Activated naive CD4-positive, alpha-beta T cell treated with Interleukin-2 at 50 U/mL for 16 hours (primary cell): ENCODE results near the gene NMB.
"Not testable (repeated sequence)": the region's sequence is repeated elsewhere in the genome, so short reads cannot be mapped to it uniquely, and the experiment has no call there.

ENCODE experiments used
- DNase-seq: peaks from one replicate; pipeline ENCODE4 v3.0.0-alpha.2; 2020

NMB gene

GRCh38 chr15:84654689-84655453, 3.1 kb downstream of the NMB start:
- peak; percentile 80 for DNase-seq

GRCh38 chr15:84653910-84654688, 3.9 kb downstream of the NMB start, which contains the start of gene WDR73:
Gene WDR73 (minus strand): TSS chr15:84654283. CDS start chr15:84654274, 9 bp downstream.
- peak; percentile 97 for DNase-seq

DNA sequence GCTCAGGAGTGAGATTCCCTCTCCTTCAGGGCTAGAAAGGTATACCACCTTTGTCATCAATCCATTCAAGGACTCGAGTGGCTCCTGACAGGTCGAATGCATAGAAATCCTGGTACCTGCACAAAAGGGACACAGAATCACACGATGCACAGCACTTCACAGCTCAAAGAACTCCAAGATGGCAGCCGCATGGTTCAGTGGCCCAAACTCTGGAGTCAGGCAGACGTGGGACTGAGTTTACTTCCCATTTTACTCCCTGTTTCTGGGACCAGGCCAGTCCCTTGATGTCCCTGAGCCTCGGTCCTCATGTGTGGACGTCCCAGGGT, 4.5 kb downstream of the NMB start:
- no peak for DNase-seq

- no peak for DNase-seq
These were observed 8.3 kb downstream of the NMB start for GRCh38 chr15:84649706-84650105.

DNA sequence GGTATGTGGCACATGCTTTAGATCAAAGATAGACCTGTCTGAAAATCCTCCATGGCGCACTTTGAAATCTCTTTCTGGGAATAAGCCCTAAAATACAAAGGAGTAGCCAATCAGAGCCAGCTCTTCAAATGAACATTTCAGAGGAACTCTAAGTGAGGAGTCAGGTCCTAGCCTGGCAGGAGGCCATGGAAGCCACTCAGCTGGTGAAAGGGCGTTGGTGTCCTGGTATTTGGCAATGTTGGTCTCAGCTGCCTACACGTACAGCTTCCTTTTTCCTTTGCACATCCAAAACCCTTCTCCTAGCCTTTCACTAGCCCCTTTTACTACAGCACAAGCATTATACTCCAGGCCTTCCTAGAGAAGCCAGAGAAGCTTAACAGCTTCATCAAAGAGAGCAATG, 9.5 kb downstream of the NMB start:
- no peak for DNase-seq

DNA sequence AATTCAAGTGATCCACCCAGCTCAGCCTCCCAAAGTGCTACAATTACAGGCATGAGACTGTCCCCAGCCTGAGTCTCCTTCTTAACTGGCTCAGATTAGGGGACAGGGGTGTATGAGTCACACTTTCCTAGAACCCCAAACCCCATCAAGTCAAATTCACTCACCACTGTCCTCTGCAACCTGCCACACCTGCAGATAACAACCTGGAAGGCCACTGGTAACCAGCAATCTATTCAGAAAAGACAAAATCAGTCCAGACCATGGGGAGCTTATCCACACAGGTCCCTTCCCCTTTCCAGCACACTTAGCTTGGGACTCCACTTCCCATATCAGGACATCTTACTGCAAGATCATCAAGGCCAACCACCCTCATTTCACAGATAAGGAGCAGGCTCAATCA, 10.3 kb downstream of the NMB start:
- DNase-seq: no peak

GRCh38 chr15:84645997-84646396, 12.0 kb downstream of the NMB start:
- no peak for DNase-seq

DNA sequence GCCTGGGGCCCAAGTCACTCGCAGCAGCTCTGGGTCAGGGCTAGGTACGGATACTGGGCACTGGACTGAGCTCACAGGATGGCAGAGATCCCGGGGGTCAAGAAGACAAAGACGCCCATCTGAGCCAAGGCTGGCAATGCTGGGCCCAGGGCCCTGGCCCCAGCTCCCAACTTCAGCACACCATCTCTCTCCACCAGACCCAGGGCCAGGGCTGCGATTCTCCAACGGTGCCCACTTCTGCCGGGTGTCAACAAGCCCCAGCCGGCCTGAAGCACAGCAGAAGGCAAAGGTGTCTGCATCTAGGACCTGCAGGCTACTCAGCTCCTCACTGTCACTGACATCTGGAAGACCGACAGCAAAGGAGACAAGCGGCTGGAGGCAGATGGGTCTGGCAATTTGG, 12.5 kb downstream of the NMB start:
- no peak for DNase-seq

DNA sequence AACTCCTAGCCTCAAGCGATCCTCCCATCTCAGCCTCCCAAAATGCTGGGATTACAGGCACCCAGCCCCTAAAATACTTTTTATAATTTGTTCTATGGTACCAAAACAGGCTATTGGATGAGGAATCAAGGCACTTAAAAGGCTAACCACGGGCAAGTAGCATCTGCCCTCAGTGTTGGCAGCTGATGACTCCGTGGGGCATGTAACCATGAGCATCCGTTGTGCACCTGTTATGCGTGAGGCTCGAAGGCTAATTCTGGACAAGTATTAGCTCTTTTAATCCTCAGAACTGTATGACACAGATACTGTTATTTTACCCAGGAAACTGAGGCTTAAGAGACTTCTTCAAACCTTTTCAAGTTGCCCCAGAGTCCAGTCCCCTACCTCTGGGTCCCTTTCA, 14.2 kb downstream of the NMB start:
- DNase-seq: no peak

- not testable (repeated sequence) for DNase-seq
These were observed 15.4 kb downstream of the NMB start for GRCh38 chr15:84642640-84643039.

DNA sequence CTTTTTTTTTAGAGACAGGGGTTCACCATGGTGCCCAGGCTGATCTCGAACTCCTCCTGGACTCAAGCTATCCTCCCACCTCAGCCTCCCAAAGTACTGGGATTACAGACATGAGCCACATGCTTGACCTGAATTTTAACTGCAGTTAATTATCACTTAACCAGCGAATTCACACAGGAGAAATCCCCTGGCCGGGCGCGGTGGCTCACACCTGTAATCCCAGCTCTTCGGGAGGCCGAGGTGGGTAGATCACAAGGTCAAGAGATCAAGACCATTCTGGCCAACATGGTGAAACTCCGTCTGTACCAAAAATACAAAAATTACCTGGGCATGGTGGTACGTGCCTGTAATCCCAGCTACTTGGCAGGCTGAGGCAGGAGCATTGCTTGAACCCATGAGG, 16.1 kb downstream of the NMB start:
- DNase-seq: not testable (repeated sequence)

DNA sequence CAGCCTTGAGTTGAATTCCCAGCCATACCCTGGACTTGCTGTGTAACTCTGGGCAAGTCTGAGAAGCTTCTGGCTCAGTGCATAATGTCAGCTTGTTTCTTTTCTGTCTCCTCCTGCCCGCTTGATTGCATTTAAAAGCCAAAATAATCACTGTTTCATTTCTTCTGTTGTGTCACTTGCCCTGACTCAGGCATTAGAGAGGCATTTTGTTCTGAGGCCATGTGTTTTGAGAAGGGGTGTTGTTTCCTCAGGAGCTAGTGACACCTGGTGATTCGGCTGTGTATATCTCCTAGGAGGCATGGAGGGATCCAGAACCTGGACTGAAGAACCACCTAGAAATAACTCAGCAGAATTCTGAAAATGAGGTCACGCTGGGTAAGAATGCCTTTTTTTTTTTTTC, 19.9 kb downstream of the NMB start:
- no peak for DNase-seq

- no peak for DNase-seq
These were observed 23.7 kb downstream of the NMB start for GRCh38 chr15:84634228-84634837.

- DNase-seq: peak; percentile 77
These were observed 24.4 kb downstream of the NMB start for GRCh38 chr15:84633311-84634227.

- no peak for DNase-seq
These were observed 26.2 kb downstream of the NMB start for GRCh38 chr15:84631706-84632272.

DNA sequence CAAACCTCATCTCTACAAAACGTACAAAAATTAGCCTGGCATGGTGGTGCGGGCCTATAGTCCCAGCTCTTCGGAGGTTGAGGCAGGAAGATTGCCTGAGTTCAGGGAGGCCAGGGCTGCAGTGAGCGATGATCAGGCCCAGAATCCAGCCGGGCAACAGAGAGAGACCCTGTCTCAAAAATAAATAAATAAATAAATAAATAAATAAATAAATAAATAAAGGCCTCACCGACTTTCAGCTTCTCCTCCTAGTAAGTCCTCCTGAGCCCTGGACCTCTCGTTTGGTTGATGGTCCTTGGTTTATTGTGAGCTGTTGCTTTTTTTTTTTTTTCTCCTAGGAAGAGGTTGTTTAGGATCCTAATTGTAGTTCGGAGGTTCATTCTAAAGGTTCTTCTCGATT, 29.0 kb downstream of the NMB start:
- no peak for DNase-seq

GRCh38 chr15:84625123-84625522, 32.9 kb downstream of the NMB start:
- no peak for DNase-seq

DNA sequence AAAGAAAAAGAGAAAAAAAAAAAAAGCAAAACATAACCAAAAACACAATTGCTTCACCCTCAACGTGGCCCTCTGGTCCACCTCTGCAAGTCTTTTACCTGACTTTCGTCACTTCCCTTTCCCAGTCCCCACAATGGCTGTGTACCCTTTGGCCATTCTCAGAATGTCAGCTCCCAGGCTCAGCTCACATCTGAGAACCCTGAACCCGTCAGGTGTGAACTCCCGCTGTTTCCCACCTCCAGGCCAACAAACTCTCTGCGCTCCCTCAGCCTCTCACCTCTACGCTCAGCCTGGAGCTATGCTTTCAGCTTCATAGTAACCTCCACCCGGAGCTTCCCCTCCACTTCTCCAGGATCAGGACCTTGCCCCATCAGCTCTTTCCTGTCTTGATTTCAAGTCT, 33.6 kb downstream of the NMB start:
- no peak for DNase-seq

GRCh38 chr15:84621358-84621979, 36.5 kb downstream of the NMB start:
- no peak for DNase-seq

- no peak for DNase-seq
These were observed 37.4 kb downstream of the NMB start for GRCh38 chr15:84620626-84621025.

DNA sequence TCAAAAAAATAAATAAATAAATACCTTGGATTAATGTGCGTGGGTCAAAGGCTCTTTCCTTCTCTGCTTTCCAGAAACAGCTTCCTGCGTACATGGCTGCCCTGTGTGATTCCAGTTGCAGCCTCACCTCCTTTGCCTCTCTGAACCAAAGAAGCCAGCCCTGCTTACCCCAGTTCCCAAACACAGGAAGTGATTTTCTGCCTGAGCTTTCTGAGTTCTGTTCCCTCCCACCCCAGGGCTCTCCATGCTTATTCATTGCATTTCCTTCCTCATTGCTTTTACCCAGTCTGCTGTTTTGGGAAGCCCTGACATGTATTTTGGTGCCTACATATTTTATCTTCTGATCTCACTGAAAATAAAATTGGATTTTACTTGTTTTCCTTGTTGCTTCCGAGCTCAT, 41.8 kb downstream of the NMB start:
- DNase-seq: no peak

GRCh38 chr15:84611631-84612030, 46.4 kb downstream of the NMB start:
- no peak for DNase-seq
